ELR (cell line): ENCODE measurements around the gene RPL6.
"Not testable (repeated sequence)": the region's sequence is repeated elsewhere in the genome, so short reads cannot be mapped to it uniquely, and the experiment has no call there.

Experiments used
- DNase-seq: peaks from one replicate; pipeline ENCODE4 v3.0.0-alpha.2; 2015; ENCODE audit warnings: low read depth

RPL6 gene

GRCh38 chr12:112409064-112409905 lies at the start of gene RPL6:
Gene RPL6, minus strand, starts transcription at chr12:112409605. Its CDS starts 949 bp downstream, at chr12:112408656.
- peak; percentile 97 for DNase-seq

- DNase-seq, result no peak
Observed at GRCh38 chr12:112458751-112459150, 49.3 kb upstream of the RPL6 start.

- DNase-seq, result no peak
Observed at GRCh38 chr12:112458330-112458729, 48.9 kb upstream of the RPL6 start.

- not testable (repeated sequence) for DNase-seq
Observed at GRCh38 chr12:112457142-112457541, 47.7 kb upstream of the RPL6 start.

GRCh38 chr12:112456029-112456428 lies 46.6 kb upstream of the RPL6 start:
- no peak for DNase-seq

- no peak for DNase-seq
Observed at GRCh38 chr12:112450725-112451124, 41.3 kb upstream of the RPL6 start.

- DNase-seq, result not testable (repeated sequence)
Observed at GRCh38 chr12:112448165-112448564, 38.8 kb upstream of the RPL6 start.

GRCh38 chr12:112447106-112447505 lies 37.7 kb upstream of the RPL6 start:
- DNase-seq, result no peak

- DNase-seq, result no peak
Observed at GRCh38 chr12:112446008-112446725, 36.8 kb upstream of the RPL6 start.

- no peak for DNase-seq
Observed at GRCh38 chr12:112443916-112444315, 34.5 kb upstream of the RPL6 start.

GRCh38 chr12:112440653-112441052 lies 31.2 kb upstream of the RPL6 start:
- peak; percentile 8 for DNase-seq

GRCh38 chr12:112439769-112440168 lies 30.4 kb upstream of the RPL6 start:
- no peak for DNase-seq

- not testable (repeated sequence) for DNase-seq
Observed at GRCh38 chr12:112438645-112439044, 29.2 kb upstream of the RPL6 start.

GRCh38 chr12:112433551-112433950 lies 24.1 kb upstream of the RPL6 start:
- DNase-seq, result no peak

- no peak for DNase-seq
Observed at GRCh38 chr12:112431965-112432364, 22.6 kb upstream of the RPL6 start.

- DNase-seq, result no peak
Observed at GRCh38 chr12:112430929-112431328, 21.5 kb upstream of the RPL6 start.

GRCh38 chr12:112427760-112428159 lies 18.4 kb upstream of the RPL6 start:
- DNase-seq, result no peak

GRCh38 chr12:112425582-112426382 lies 16.4 kb upstream of the RPL6 start:
- no peak for DNase-seq

- no peak for DNase-seq
Observed at GRCh38 chr12:112424126-112424525, 14.7 kb upstream of the RPL6 start.

- DNase-seq, result no peak
Observed at GRCh38 chr12:112422531-112422930, 13.1 kb upstream of the RPL6 start.

GRCh38 chr12:112421363-112421762 lies 12.0 kb upstream of the RPL6 start:
- DNase-seq, result no peak

- no peak for DNase-seq
Observed at GRCh38 chr12:112420740-112421139, 11.3 kb upstream of the RPL6 start.
